ENCODE results near the gene ANKRD50.

Gene ANKRD50

DNA sequence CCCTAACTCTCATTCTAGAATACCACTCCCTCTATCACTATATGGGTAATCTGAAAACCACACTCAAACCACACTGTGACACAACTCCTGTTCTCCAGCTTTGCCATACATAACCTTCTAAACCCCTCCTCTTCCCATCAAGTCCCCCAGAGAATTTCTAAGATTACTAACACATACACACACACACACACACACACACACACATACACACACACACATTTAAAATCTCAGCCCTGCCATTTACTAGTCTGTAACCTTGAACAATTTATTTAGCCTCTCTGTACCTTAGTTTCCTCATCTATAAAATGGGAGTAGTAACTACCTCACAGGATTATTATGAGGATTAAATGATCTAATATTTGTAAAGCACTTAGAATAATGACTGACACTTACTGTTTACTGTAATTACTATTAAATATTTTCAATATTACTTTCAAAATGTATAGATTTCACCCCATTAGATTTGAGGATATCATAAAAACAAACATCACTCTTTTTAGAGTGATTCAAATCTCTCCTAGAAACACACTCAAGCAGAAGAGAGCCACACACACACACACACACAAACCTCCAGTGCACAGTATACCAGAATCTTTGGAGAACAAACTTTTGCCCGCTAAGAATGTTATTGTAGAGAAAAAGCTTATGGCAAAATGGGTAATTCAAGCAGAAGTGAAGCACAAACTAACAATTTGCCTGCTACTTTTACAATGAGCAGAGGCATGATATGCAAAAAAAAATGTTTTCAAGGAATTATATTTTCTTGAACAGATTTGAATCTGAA, 3.8 kb downstream of the ANKRD50 start:
- no peak for DNase-seq

- no peak for DNase-seq
Observed at GRCh38 chr4:124705393-124705792, 7.1 kb downstream of the ANKRD50 start.

DNA sequence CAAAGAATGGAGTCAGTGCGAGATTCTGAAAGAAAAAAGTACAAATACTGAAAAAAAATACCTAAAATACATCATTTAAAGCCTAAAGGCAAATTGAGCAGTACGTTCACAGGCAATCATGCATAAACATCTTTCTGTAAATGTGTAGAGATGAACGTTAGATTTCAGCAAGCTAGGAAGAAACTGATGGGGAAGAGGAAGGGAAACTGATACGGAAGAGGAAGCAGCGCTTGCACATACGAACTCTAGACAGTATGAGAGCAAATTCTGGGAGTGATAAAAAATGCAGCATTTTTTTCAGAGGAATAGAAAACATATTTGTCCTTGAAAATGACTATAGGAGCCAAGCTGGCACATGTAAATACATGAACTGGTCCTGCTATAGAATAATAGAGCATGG, 9.4 kb downstream of the ANKRD50 start:
- DNase-seq: no peak

DNA sequence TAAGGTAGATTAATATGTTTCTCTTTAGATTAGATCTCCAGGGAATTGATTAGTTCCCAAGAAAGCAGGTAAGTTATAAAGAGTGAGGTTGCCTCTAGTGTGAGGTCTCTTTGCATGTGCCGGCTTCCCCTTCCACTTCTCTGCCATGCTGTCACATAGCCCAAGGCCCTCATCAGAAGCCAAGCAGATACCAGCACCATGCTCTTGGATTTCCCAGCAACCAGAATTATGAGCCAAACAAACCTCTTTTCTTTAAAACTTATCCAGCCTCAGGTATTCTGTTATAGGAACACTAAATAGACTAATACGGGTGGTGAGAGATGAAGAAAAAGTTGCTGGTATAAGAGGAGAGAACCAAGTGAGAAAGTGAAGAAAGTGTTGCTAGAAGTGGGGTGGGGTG, 15.1 kb downstream of the ANKRD50 start:
- DNase-seq: no peak

GRCh38 chr4:124696182-124696581, 16.4 kb downstream of the ANKRD50 start:
- DNase-seq: no peak

- DNase-seq: no peak
Observed at GRCh38 chr4:124694946-124695598, 17.5 kb downstream of the ANKRD50 start.

GRCh38 chr4:124694306-124694705, 18.2 kb downstream of the ANKRD50 start:
- DNase-seq: no peak

GRCh38 chr4:124691801-124692200, 20.7 kb downstream of the ANKRD50 start:
- DNase-seq: no peak

- no peak for DNase-seq
Observed at GRCh38 chr4:124686279-124686678, 26.3 kb downstream of the ANKRD50 start.

DNA sequence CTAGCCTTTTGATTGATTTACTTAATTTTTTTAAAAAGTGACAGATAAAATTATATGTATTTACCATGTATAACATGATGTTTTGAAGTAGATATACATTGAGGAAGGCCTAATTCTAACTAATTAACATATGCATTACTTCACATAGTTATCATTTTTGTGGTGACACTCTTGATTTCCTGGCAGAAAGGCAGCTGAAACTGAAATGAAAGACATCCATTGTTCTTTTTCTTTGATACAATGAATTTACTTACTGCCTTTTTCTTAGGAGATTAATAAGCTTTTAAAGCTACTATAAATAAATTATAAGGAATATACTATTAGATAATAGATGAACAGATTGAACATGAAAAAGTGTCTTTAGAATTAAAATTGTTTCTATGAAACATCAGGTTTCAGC, 26.7 kb downstream of the ANKRD50 start:
- no peak for DNase-seq

DNA sequence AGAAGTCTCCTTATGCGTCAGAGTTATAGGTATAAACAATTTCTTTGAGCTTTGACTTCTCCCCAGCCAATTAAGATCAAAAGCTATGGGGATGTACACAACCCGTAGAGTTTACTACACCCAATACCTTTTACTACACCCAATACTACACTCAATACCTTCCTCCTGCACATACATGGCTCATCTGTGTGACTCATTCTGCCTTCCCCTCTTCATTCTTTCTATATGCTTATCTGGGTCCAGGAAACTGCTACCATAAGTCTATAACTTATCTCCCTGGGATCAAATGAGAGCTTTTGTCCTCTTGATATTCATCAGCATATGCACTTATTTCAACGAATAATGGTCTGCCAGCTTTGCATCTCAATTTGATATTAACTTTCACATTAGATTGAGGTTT, 28.2 kb downstream of the ANKRD50 start:
- no peak for DNase-seq

- DNase-seq: no peak
Observed at GRCh38 chr4:124682384-124682783, 30.1 kb downstream of the ANKRD50 start.

GRCh38 chr4:124666496-124666895, 46.0 kb downstream of the ANKRD50 start:
- no peak for DNase-seq

GRCh38 chr4:124658795-124659194, 53.7 kb downstream of the ANKRD50 start:
- DNase-seq: no peak

- no peak for DNase-seq
Observed at GRCh38 chr4:124650614-124651013, 61.9 kb downstream of the ANKRD50 start.

DNA sequence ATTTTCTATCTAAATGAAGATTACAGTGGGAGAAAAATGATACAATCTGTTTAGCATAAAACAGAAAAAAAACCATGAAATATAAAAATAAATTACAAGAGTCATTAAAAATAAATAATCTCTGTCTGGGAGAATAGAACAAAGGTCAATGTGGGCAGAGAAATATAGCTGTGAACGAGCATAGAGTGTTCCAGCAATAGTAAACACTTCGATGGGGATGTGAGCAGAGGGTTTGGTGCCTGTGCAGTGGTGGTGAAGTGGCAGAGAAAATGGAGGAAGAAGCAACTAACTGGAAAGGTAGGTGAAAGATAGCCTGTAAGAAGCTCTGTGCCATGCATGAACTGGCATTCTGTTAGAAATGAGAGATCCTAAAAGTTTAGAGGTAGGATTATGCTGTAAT, 64.9 kb downstream of the ANKRD50 start:
- DNase-seq: no peak

- DNase-seq: no peak
Observed at GRCh38 chr4:124644621-124645020, 67.9 kb downstream of the ANKRD50 start.

- no peak for DNase-seq
Observed at GRCh38 chr4:124642846-124643245, 69.7 kb downstream of the ANKRD50 start.

DNA sequence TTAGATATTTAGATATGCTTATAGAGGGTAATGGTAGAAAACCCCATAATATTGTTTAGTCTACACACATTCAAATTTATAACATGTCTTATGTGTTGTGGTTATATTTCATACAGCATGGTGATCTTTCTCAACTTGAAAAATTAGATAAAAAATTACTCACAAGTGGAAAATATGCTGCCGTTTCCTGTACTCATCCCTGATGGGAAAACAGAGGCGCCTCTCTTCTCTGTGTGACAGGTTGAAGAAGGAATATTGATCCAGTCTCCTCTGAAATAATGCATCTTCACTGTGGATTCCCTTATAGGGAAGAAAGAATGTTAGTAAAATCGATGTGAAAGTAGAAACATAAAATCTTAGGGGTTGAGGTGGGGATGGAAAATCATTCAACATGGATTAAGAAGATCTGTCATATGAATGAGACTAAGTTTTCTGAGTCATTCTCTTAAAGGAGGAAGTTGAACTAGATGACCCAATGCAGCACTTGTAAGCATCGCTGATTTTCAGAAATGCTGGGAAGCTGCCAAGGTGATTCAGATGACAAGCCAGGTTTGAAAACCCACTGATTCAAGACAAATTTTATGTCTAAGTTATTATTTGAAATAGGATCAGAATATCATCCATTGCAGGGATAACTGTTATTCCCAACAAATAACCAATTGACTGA, 70.7 kb downstream of the ANKRD50 start:
- no peak for DNase-seq

DNA sequence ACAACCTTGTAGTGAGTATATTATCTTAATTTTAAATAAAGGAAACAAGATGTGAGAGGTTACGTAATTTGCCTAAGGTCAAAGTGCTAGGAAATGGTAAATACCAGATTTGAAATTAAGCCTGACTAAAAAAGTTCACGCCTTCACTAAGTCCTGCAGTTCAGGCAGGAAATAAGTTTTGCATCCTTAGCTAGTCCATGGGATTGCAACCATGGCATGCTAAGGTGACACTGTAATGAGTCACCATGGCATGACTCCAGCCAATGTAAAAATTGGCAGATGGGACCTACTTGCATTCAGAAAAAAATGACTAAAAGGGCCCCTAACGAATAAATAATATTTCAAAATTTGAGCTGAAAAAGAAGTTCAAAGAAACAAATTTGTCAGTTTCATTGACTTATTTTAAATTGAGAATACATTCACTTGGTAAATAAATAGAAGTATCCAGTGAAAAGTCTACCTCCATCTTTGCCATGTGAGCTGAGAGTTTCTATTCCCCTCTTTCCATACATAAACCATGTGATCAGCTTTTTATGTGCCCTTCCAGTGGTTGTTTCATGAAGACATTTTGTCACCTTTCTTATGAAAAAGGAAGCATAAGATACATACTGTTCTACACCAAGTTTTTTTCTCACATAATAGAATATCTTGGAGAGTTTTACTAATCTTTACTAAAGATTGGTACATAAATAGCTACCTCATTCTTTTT, 72.4 kb downstream of the ANKRD50 start:
- no peak for DNase-seq

GRCh38 chr4:124637321-124637720, 75.2 kb downstream of the ANKRD50 start:
- DNase-seq: no peak

GRCh38 chr4:124636788-124637187, 75.7 kb downstream of the ANKRD50 start:
- no peak for DNase-seq

DNA sequence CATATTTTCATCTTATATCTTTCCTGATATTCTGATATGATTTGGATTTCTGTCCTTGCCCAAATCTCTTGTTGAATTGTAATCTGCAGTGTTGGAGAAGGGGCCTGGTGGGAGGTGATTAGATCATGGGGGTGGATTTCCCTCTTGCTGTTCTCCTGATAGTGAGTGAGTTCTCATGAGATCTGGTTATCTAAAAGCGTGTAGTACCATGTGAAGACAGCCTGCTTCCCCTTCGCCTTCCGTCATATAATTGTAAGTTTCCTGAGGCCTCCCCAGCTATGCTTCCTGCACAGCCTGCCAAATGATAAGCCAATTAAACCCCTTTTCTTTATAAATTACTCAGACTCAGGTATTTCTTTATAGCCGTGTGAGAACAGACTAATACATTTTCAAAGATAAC, 77.2 kb downstream of the ANKRD50 start:
- no peak for DNase-seq
